Activated T-cell treated with anti-CD3 and anti-CD28 coated beads, Interleukin-2, amount 50 U/mL, for 4 hours (primary cell): ENCODE results near the gene ATP6V0C. TPM values are rescaled to one million over a fixed set of nuclear protein-coding genes. Genes with fewer than 3 reads are reported as not detected.

Experiments
- ATAC-seq, 2 donors: fragments of 200-7000 bp; cut with Tn5 transposase; one replicate each; pipeline ENCODE4 v1.10.0; 2021
- DNase-seq: peaks from one replicate; pipeline ENCODE4 v3.0.0-alpha.2; 2020
- H3K27me3 Mint-ChIP-seq: one replicate; pipeline ENCODE4 v1.8.0; 2021; ENCODE audit warnings: low read depth, mixed read lengths
- H3K36me3 Mint-ChIP-seq: one replicate; pipeline ENCODE4 v1.8.0; 2022; ENCODE audit warnings: mixed read lengths; ENCODE audit not compliant: insufficient read depth
- H3K4me1 Mint-ChIP-seq: one replicate; pipeline ENCODE4 v1.8.0; 2021; ENCODE audit warnings: low read depth, mixed read lengths
- H3K4me3 Mint-ChIP-seq: one replicate; pipeline ENCODE4 v1.8.0; 2021; ENCODE audit warnings: mild to moderate bottlenecking, moderate library complexity, mixed read lengths
- H3K9me3 Mint-ChIP-seq: one replicate; pipeline ENCODE4 v1.8.0; 2021; ENCODE audit warnings: mixed read lengths
- total RNA-seq, 3 donors: library from RNA; stranded (reverse); gene quantifications; one replicate each; pipeline ENCODE4 v1.2.1, GENCODE V29; 2021

Gene ATP6V0C
- total RNA-seq, 3 donors from 2014 or later, result 184 to 198 (median 188) TPM

DNA sequence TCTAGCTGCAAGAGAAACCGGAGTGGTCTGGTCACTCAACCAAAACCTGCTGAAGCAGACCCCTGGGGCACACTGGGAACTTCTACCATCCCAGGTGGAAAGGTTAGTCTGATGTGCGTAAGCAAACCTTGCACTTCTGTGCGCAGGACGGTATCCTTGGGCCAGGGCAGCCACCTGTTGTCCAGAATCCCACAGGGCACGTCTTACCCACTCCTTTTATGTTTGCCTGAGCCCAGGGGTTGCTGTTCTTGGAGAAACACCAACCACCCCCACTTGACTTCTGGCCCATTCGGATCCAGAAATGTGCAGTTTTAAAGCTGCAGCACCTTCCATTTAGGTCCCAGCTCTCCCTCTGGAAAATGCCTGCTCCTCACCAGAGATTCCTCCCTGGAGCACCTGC is 20.1 kb upstream of the ATP6V0C start:
- H3K27me3 Mint-ChIP-seq, result no peaks in the 10 kb centered on the region
- ATAC-seq (no peak), DNase-seq (no peak)
- peaks cover 4% of the 10 kb centered on the region for H3K36me3 Mint-ChIP-seq
- H3K4me1 Mint-ChIP-seq, result no peaks in the 10 kb centered on the region
- H3K9me3 Mint-ChIP-seq, result no peaks in the 10 kb centered on the region
- H3K4me3 Mint-ChIP-seq, result no peak overlapping the region

- Mint-ChIP-seq H3K9me3 (no peaks in the 10 kb centered on the region), H3K27me3 (no peaks in the 10 kb centered on the region), H3K36me3 (peaks cover 4% of the 10 kb centered on the region), H3K4me1 (no peaks in the 10 kb centered on the region), H3K4me3 (no peak overlapping the region)
- ATAC-seq, result no peak
- no peak for DNase-seq
Measured at GRCh38 chr16:2494616-2495015, 19.1 kb upstream of the ATP6V0C start.

GRCh38 chr16:2495041-2495440 is 18.7 kb upstream of the ATP6V0C start:
- Mint-ChIP-seq H3K4me1 (no peaks in the 10 kb centered on the region), H3K27me3 (no peaks in the 10 kb centered on the region), H3K36me3 (peaks cover 4% of the 10 kb centered on the region), H3K4me3 (no peak overlapping the region), H3K9me3 (no peaks in the 10 kb centered on the region)
- ATAC-seq, result no peak
- DNase-seq, result no peak

DNA sequence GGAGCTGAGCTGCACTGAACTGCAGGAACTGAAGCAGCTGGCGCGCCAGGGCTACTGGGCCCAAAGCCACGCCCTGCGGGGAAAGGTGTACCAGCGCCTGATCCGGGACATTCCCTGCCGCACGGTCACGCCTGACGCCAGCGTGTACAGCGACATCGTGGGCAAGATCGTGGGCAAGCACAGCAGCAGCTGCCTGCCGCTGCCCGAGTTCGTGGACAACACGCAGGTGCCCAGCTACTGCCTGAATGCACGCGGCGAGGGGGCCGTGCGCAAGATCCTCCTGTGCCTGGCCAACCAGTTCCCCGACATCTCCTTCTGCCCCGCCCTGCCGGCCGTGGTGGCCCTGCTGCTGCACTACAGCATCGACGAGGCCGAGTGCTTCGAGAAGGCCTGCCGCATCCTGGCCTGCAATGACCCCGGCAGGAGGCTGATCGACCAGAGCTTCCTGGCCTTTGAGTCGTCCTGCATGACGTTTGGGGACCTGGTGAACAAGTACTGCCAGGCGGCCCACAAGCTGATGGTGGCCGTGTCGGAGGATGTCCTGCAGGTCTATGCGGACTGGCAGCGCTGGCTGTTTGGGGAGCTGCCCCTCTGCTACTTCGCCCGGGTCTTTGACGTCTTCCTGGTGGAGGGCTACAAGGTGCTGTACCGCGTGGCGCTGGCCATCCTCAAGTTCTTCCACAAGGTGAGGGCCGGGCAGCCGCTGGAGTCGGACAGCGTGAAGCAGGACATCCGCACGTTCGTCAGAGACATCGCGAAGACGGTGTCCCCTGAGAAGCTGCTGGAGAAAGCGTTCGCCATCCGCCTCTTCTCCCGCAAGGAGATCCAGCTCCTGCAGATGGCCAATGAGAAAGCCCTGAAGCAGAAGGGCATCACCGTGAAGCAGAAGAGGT is 17.3 kb upstream of the ATP6V0C start:
- H3K36me3 Mint-ChIP-seq, result peaks cover 4% of the 10 kb centered on the region
- no peaks in the 10 kb centered on the region for H3K27me3 Mint-ChIP-seq
- DNase-seq, result no peak
- H3K4me1 Mint-ChIP-seq, result no peaks in the 10 kb centered on the region
- H3K4me3 Mint-ChIP-seq, result no peak overlapping the region
- no peaks in the 10 kb centered on the region for H3K9me3 Mint-ChIP-seq
- ATAC-seq, result no peak

DNA sequence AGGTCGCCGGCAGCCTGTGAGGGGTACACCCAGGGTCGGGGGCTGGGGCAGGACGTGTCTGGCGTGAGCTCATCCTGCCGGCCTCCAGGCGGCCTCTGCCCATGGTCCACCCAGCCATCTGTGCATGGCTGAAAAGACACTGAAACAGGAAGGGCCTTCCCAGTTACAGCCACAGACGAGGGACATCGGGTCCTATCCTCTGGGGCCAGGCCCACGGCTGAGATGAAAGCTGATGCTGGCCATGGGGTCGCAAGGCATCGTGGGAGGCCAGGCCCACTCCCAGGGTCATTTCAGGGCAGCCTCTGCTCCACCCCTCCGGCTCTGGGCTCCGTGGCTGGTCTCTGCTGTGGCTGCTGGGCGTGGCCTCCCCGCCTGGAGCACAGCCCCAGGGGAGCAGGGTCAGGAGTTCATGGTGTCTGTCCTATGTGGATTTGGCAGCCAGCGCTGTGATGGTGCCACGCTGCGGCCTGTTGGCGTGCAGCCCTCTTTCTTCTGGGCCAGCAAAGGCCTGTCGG is 16.6 kb upstream of the ATP6V0C start:
- ATAC-seq (no peak), DNase-seq (no peak)
- Mint-ChIP-seq H3K27me3 (no peaks in the 10 kb centered on the region), H3K4me1 (no peaks in the 10 kb centered on the region), H3K36me3 (peaks cover 4% of the 10 kb centered on the region), H3K9me3 (no peaks in the 10 kb centered on the region), H3K4me3 (no peak overlapping the region)

- no peak overlapping the region for H3K4me3 Mint-ChIP-seq
- H3K9me3 Mint-ChIP-seq, result no peaks in the 10 kb centered on the region
- peaks cover 4% of the 10 kb centered on the region for H3K36me3 Mint-ChIP-seq
- ATAC-seq (no peak), DNase-seq (no peak)
- H3K4me1 Mint-ChIP-seq, result no peaks in the 10 kb centered on the region
- no peaks in the 10 kb centered on the region for H3K27me3 Mint-ChIP-seq
Measured at GRCh38 chr16:2497695-2498484, 15.9 kb upstream of the ATP6V0C start.

DNA sequence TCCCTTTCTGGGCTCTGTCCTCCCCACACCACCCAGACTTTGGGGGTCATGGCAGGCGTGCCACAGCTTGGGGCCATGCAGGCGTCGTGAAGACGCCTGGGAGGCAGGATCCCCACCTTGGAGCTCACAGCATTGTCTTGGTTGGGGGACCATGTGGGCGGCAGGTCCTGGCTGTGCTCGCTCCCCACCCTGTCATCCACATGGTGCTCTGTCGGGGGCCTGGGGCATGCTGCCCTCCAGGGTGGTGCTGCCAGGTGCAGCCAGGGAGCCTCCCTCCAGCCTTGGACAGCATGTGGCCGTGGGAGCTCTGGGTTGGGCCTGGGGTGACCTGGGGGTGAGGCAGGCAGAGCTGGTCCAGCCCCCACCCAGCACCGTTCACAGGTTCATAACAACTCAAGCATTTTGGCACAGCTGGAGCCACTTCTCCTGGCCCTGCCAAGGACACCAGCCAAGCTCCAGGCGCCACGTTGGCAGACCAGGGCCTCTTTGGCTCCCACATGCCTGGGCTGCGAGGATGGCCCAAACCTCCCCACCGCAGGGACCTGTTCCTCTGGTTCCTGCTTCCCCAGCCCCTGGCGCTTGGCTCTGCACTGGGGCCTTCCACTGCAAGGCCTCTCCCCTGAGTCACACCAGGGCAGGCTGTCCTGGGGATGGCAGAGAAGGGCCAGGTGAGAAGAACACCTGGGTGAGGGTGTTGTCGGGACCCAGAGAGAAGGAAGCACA is 15.1 kb upstream of the ATP6V0C start:
- H3K27me3 Mint-ChIP-seq, result no peaks in the 10 kb centered on the region
- ATAC-seq (no peak), DNase-seq (no peak)
- no peaks in the 10 kb centered on the region for H3K4me1 Mint-ChIP-seq
- H3K36me3 Mint-ChIP-seq, result peaks cover 4% of the 10 kb centered on the region
- H3K4me3 Mint-ChIP-seq, result no peak overlapping the region
- H3K9me3 Mint-ChIP-seq, result no peaks in the 10 kb centered on the region

- Mint-ChIP-seq H3K9me3 (no peaks in the 10 kb centered on the region), H3K27me3 (no peaks in the 10 kb centered on the region)
- no peak for DNase-seq
Measured at GRCh38 chr16:2499454-2499853, 14.3 kb upstream of the ATP6V0C start.

DNA sequence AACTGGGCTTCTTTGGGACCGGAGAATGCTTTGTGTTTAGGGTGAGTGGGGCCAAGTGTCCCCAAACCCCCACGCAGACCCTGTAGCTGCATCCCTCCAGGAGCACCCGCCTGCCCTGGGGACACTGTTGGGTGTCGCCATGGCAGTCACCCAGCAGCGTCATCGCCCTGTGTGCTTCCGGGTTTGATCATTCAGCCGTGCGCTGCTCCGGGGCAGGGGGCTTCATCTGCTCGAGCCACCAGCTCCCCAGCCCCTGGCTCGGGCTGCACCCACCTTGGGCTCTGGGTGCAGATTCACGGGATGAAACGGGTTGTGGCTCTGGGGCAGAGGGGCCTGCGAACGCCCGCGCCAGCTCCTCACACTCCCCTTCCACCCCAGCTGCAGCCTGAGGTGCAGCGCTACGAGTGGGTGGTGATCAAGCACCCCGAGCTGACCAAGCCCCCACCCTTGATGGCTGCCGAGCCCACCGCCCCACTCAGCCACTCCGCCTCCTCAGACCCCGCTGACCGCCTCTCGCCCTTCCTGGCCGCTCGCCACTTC is 13.8 kb upstream of the ATP6V0C start:
- Mint-ChIP-seq H3K4me1 (no peaks in the 10 kb centered on the region), H3K27me3 (no peaks in the 10 kb centered on the region), H3K36me3 (peaks cover 4% of the 10 kb centered on the region)

More at GRCh38 chr16:2499454-2499853, 14.3 kb upstream of the ATP6V0C start:
- no peak overlapping the region for H3K4me3 Mint-ChIP-seq
- ATAC-seq, result no peak
- H3K36me3 Mint-ChIP-seq, result peaks cover 4% of the 10 kb centered on the region
- no peaks in the 10 kb centered on the region for H3K4me1 Mint-ChIP-seq

GRCh38 chr16:2500430-2500917 is 13.3 kb upstream of the ATP6V0C start:
- peaks cover 4% of the 10 kb centered on the region for H3K36me3 Mint-ChIP-seq
- no peak for ATAC-seq
- no peaks in the 10 kb centered on the region for H3K9me3 Mint-ChIP-seq
- no peaks in the 10 kb centered on the region for H3K27me3 Mint-ChIP-seq
- no peak for DNase-seq
- no peaks in the 10 kb centered on the region for H3K4me1 Mint-ChIP-seq
- no peak overlapping the region for H3K4me3 Mint-ChIP-seq

More for the DNA sequence above, 13.8 kb upstream of the ATP6V0C start:
- no peaks in the 10 kb centered on the region for H3K9me3 Mint-ChIP-seq
- no peak for ATAC-seq
- no peak for DNase-seq
- no peak overlapping the region for H3K4me3 Mint-ChIP-seq

DNA sequence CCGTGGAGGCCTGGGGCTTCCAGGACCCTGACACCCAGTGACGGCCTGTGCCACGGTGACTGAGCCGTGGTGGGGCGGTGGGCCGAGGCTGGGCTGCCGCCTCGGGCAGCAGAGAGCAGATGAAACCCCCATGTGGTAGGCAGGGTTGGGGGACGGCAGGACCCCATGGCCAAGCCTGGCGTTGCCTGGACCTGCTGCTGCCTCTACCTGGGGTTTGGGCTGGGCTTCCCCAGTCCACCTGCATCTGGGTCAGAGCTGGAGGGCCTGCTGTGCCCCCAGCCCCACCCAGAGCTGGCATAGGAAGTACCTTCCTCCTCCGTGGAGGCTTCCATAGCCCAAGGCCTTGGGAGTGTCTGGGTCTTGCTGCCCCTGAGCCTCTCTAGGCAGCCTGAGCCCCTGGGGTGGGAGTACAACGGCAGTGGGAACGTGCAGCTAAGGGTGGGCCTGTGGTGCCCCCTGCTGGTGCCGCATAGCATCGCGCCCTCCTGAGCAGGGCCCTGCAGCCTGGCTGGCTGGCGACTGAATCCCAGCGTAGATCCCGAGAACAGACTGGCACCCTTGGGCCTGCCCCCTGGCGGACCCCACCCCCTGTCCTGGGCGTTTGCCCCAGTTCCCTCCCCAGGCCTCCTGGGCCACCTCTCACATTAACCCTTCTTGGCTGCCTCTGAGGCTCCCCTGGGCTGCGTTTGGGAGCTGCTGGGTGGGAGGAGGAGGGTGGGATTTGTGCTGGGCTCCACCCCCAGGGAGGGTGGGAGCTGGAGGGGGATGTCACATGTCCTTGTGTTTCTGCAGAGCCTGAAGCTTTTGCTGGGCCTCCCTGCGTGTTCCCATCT is 12.6 kb upstream of the ATP6V0C start:
- H3K27me3 Mint-ChIP-seq, result no peaks in the 10 kb centered on the region
- no peaks in the 10 kb centered on the region for H3K4me1 Mint-ChIP-seq
- no peaks in the 10 kb centered on the region for H3K9me3 Mint-ChIP-seq
- no peak overlapping the region for H3K4me3 Mint-ChIP-seq
- peaks cover 4% of the 10 kb centered on the region for H3K36me3 Mint-ChIP-seq
- DNase-seq, result peak; percentile 81
- ATAC-seq, result peak; percentile 98

DNA sequence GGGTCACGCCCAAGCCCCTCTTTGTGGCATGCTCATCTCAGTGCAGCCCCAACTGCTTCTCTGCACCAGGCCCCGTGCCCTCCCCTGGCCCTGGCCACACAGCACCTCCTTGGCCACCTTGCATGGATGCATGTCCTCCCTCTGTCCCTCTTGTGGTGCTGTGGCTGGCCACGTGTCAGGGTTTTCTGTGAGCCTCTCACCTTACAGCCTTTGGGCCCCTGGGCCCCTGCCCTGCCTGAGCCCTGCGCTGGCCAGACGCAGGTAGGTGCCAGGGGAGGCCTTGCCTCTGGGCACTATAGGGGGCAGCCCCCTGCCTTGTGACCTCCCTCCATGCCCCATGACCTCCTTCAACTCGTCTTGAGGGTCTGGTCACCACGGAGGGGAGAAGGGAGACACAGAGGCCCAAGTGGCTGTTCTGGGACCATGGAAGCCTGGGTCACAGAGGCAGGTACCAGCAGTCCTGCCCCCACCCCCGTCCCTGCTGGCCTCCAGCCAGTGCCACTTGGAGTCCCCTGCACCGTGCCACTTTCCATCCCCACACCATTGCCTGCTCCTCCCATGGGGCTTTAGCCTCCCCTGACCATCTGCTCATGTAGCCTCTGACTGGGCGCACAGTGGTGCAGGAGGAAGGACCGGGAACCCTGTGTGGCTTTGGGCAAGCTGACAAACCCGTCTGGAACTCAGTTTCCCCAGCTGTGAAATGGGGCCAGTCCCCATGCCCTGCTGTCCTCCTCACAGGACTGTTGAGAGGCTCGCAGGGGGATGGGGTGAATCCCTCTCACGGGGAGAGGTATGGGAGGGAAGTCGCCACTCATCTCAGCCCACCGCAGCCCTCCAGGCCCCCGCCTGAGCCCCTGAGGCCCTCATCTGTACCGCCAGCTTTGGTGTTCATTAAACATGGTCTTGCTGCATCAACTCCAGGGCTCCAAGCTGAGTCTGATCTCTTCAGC is 11.5 kb upstream of the ATP6V0C start:
- DNase-seq, result no peak
- Mint-ChIP-seq H3K27me3 (no peaks in the 10 kb centered on the region), H3K4me1 (no peaks in the 10 kb centered on the region), H3K36me3 (peaks cover 2% of the 10 kb centered on the region), H3K4me3 (no peak overlapping the region), H3K9me3 (no peaks in the 10 kb centered on the region)
- no peak for ATAC-seq
